ENCODE measurements around the gene GCHFR.
A peak's percentile ranks its signal among the peaks of the same experiment; 100 is the strongest.

Gene GCHFR

DNA sequence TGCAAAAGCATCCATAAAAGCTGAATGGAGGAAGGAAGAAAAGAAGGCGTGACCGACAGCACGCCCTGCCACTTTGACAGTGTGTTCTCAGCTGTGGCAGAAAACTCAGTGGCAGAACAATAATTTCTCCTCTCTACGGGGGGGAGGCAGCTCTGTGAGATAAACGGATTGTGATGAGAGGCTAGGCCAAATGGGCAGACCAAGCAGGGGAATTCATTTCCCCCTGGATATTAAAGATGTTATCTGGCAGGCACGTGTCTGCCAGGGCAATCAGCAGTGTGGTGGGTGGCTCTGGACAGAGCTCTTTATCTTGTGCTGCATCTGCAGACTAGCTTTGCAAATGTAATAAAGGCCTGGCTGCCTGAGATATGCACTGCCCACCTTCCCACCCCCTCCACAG, 6.9 kb upstream of the GCHFR start (continued):
- TF ChIP-seq, protein P1, sequence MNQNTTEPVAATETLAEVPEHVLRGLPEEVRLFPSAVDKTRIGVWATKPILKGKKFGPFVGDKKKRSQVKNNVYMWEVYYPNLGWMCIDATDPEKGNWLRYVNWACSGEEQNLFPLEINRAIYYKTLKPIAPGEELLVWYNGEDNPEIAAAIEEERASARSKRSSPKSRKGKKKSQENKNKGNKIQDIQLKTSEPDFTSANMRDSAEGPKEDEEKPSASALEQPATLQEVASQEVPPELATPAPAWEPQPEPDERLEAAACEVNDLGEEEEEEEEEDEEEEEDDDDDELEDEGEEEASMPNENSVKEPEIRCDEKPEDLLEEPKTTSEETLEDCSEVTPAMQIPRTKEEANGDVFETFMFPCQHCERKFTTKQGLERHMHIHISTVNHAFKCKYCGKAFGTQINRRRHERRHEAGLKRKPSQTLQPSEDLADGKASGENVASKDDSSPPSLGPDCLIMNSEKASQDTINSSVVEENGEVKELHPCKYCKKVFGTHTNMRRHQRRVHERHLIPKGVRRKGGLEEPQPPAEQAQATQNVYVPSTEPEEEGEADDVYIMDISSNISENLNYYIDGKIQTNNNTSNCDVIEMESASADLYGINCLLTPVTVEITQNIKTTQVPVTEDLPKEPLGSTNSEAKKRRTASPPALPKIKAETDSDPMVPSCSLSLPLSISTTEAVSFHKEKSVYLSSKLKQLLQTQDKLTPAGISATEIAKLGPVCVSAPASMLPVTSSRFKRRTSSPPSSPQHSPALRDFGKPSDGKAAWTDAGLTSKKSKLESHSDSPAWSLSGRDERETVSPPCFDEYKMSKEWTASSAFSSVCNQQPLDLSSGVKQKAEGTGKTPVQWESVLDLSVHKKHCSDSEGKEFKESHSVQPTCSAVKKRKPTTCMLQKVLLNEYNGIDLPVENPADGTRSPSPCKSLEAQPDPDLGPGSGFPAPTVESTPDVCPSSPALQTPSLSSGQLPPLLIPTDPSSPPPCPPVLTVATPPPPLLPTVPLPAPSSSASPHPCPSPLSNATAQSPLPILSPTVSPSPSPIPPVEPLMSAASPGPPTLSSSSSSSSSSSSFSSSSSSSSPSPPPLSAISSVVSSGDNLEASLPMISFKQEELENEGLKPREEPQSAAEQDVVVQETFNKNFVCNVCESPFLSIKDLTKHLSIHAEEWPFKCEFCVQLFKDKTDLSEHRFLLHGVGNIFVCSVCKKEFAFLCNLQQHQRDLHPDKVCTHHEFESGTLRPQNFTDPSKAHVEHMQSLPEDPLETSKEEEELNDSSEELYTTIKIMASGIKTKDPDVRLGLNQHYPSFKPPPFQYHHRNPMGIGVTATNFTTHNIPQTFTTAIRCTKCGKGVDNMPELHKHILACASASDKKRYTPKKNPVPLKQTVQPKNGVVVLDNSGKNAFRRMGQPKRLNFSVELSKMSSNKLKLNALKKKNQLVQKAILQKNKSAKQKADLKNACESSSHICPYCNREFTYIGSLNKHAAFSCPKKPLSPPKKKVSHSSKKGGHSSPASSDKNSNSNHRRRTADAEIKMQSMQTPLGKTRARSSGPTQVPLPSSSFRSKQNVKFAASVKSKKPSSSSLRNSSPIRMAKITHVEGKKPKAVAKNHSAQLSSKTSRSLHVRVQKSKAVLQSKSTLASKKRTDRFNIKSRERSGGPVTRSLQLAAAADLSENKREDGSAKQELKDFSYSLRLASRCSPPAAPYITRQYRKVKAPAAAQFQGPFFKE (tag by site-specific recombination; IDR thresholded peaks at IDR 0.05; ENCODE audit: borderline replicate concordance) = no peak
- TF ChIP-seq KLF1 (tag by site-specific recombination; IDR thresholded peaks at IDR 0.05) (peak; percentile 22; the same call in 1 of the 2 replicates), ZNF292 (tag by site-specific recombination; IDR thresholded peaks at IDR 0.05; ENCODE audit: borderline replicate concordance, low read depth) (no peak), ZNF501 (tag by site-specific recombination; IDR thresholded peaks at IDR 0.05) (no peak), ZNF843 (tag by site-specific recombination; IDR thresholded peaks at IDR 0.05) (peak; percentile 49; the same call in 1 of the 2 replicates), ZNF202 (tag by site-specific recombination; IDR thresholded peaks at IDR 0.05; ENCODE audit: borderline replicate concordance) (no peak), ZBTB8A (tag by site-specific recombination; IDR thresholded peaks at IDR 0.05) (peak; percentile 25; the same call in 1 of the 2 replicates), ZNF266 (tag by site-specific recombination; IDR thresholded peaks at IDR 0.05; ENCODE audit: low read depth) (no peak), BCL11A (tag by site-specific recombination; IDR thresholded peaks at IDR 0.05; ENCODE audit: low read depth) (no peak), GLI4 (tag by site-specific recombination; IDR thresholded peaks at IDR 0.05) (no peak), YY2 (tag by site-specific recombination; IDR thresholded peaks at IDR 0.05) (no peak), ZNF423 (tag by site-specific recombination; IDR thresholded peaks at IDR 0.05) (no peak), ZNF555 (tag by site-specific recombination; conservative IDR thresholded peaks at IDR 0.05) (no peak), ZNF654 (tag by site-specific recombination; IDR thresholded peaks at IDR 0.05; ENCODE audit: low read depth) (no peak), MEIS1 (CRISPR knock-in tag; IDR thresholded peaks at IDR 0.05; ENCODE audit: borderline replicate concordance) (no peak), ZNF350 (tag by site-specific recombination; IDR thresholded peaks at IDR 0.05) (no peak), ZNF596 (tag by site-specific recombination; IDR thresholded peaks at IDR 0.05) (no peak), ZNF223 (tag by site-specific recombination; IDR thresholded peaks at IDR 0.05) (no peak), ZNF138 (tag by site-specific recombination; IDR thresholded peaks at IDR 0.05; ENCODE audit: borderline replicate concordance) (no peak), ZBTB20 (tag by site-specific recombination; IDR thresholded peaks at IDR 0.05) (no peak; the same call in 1 of the 2 replicates), KLF8 (tag by site-specific recombination; IDR thresholded peaks at IDR 0.05) (no peak)
- TF ChIP-seq, protein P2, sequence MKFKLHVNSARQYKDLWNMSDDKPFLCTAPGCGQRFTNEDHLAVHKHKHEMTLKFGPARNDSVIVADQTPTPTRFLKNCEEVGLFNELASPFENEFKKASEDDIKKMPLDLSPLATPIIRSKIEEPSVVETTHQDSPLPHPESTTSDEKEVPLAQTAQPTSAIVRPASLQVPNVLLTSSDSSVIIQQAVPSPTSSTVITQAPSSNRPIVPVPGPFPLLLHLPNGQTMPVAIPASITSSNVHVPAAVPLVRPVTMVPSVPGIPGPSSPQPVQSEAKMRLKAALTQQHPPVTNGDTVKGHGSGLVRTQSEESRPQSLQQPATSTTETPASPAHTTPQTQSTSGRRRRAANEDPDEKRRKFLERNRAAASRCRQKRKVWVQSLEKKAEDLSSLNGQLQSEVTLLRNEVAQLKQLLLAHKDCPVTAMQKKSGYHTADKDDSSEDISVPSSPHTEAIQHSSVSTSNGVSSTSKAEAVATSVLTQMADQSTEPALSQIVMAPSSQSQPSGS (tag by site-specific recombination; IDR thresholded peaks at IDR 0.05; ENCODE audit: low read depth) = no peak
- TF ChIP-seq, protein P3, sequence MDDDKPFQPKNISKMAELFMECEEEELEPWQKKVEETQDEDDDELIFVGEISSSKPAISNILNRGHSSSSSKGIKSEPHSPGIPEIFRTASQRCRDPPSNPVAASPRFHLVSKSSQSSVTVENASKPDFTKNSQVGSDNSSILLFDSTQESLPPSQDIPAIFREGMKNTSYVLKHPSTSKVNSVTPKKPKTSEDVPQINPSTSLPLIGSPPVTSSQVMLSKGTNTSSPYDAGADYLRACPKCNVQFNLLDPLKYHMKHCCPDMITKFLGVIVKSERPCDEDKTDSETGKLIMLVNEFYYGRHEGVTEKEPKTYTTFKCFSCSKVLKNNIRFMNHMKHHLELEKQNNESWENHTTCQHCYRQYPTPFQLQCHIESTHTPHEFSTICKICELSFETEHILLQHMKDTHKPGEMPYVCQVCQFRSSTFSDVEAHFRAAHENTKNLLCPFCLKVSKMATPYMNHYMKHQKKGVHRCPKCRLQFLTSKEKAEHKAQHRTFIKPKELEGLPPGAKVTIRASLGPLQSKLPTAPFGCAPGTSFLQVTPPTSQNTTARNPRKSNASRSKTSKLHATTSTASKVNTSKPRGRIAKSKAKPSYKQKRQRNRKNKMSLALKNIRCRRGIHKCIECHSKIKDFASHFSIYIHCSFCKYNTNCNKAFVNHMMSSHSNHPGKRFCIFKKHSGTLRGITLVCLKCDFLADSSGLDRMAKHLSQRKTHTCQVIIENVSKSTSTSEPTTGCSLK (tag by site-specific recombination; IDR thresholded peaks at IDR 0.05) = no peak
- TF ChIP-seq, protein P4, sequence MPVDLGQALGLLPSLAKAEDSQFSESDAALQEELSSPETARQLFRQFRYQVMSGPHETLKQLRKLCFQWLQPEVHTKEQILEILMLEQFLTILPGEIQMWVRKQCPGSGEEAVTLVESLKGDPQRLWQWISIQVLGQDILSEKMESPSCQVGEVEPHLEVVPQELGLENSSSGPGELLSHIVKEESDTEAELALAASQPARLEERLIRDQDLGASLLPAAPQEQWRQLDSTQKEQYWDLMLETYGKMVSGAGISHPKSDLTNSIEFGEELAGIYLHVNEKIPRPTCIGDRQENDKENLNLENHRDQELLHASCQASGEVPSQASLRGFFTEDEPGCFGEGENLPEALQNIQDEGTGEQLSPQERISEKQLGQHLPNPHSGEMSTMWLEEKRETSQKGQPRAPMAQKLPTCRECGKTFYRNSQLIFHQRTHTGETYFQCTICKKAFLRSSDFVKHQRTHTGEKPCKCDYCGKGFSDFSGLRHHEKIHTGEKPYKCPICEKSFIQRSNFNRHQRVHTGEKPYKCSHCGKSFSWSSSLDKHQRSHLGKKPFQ (tag by site-specific recombination; IDR thresholded peaks at IDR 0.05) = no peak
- TF ChIP-seq, protein P5, sequence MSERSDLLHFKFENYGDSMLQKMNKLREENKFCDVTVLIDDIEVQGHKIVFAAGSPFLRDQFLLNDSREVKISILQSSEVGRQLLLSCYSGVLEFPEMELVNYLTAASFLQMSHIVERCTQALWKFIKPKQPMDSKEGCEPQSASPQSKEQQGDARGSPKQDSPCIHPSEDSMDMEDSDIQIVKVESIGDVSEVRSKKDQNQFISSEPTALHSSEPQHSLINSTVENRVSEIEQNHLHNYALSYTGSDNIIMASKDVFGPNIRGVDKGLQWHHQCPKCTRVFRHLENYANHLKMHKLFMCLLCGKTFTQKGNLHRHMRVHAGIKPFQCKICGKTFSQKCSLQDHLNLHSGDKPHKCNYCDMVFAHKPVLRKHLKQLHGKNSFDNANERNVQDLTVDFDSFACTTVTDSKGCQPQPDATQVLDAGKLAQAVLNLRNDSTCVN (tag by site-specific recombination; optimal IDR thresholded peaks at IDR 0.05) = no peak
- TF ChIP-seq, protein P6, sequence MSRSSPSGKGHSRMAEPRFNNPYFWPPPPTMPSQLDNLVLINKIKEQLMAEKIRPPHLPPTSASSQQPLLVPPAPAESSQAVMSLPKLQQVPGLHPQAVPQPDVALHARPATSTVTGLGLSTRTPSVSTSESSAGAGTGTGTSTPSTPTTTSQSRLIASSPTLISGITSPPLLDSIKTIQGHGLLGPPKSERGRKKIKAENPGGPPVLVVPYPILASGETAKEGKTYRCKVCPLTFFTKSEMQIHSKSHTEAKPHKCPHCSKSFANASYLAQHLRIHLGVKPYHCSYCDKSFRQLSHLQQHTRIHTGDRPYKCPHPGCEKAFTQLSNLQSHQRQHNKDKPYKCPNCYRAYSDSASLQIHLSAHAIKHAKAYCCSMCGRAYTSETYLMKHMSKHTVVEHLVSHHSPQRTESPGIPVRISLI (tag by site-specific recombination; IDR thresholded peaks at IDR 0.05) = no peak

All from HEK293 (cell line).